Central memory CD8-positive, alpha-beta T cell (primary cell): Measurements from ENCODE around the gene NUDT19.

Experiments
- ATAC-seq: fragments of 150-1000 bp; cut with Tn5 transposase; replicated peaks from 2 replicates; pipeline ENCODE4 v1.10.0; 2022; ENCODE audit warnings: mild to moderate bottlenecking, moderate FRiP score, moderate number of reproducible peaks; ENCODE audit not compliant: poor library complexity, severe bottlenecking; ENCODE audit errors: extremely low read depth
- DNase-seq, 2 donors: peaks; one replicate each; pipeline ENCODE4 v3.0.0; 2021; ENCODE audit warnings: low spot score in 2 of 2
- H3K27ac Mint-ChIP-seq: one replicate; pipeline ENCODE4 v1.8.0; 2022; ENCODE audit warnings: low read depth, mild to moderate bottlenecking, moderate library complexity, mixed read lengths
- H3K27me3 Mint-ChIP-seq: one replicate; pipeline ENCODE4 v1.8.0; 2022; ENCODE audit warnings: mixed read lengths
- H3K36me3 Mint-ChIP-seq: one replicate; pipeline ENCODE4 v1.8.0; 2022; ENCODE audit warnings: mild to moderate bottlenecking, moderate library complexity, mixed read lengths; ENCODE audit not compliant: insufficient read depth
- H3K4me1 Mint-ChIP-seq: one replicate; pipeline ENCODE4 v1.8.0; 2022; ENCODE audit warnings: mixed read lengths
- H3K4me3 Mint-ChIP-seq: one replicate; pipeline ENCODE4 v1.8.0; 2022; ENCODE audit warnings: mild to moderate bottlenecking, moderate library complexity, mixed read lengths
- H3K9me3 Mint-ChIP-seq: one replicate; pipeline ENCODE4 v1.8.0; 2022; ENCODE audit warnings: mixed read lengths

The NUDT19 gene

DNA sequence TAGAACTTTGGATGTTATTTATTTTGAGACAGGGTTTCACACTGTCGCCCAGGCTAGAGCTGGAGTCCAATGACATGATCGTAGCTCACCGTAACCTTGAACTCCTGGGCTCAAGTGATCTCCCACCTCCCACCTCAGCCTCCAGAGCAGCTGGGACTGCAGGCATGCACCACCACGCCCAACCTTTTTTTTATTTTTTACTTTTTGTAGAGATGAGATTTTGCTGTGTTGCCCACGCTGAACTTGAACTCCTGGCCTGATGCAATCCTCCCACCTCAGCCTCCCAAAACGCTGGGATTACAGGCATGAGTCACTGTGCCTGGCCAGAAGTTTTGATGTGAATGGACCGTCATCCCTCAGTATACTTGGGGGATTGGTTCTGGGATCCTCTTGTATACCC is 30.3 kb upstream of the NUDT19 start:
- H3K27me3 Mint-ChIP-seq = no peaks in the 10 kb centered on the region
- no peaks in the 10 kb centered on the region for H3K9me3 Mint-ChIP-seq
- peaks cover 16% of the 10 kb centered on the region for H3K4me1 Mint-ChIP-seq
- no peak overlapping the region for H3K27ac Mint-ChIP-seq
- peaks cover 30% of the 10 kb centered on the region for H3K36me3 Mint-ChIP-seq
- H3K4me3 Mint-ChIP-seq = no peak overlapping the region
- ATAC-seq (no peak), DNase-seq (no peak)

DNA sequence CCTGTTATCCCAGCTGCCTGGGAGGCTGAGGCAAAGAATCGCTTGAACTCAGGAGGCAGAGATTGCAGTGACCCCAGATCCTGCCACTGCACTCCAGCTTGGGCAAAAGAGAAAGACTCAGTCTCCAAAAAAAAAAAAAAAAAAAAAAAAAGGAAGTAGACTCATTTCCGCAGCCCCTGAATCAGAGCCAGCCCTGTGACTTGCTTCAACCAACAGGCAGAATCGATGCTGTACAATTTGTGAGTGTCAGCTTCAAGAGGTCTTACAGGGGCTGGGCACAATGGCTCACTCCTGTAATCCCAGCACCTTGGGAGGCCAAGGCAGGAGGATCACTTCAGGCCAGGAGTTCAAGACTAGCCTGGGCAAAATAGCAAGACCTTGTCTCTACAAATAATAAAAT is 29.4 kb upstream of the NUDT19 start:
- Mint-ChIP-seq H3K36me3 (peaks cover 27% of the 10 kb centered on the region), H3K4me1 (peaks cover 16% of the 10 kb centered on the region), H3K27ac (no peak overlapping the region), H3K4me3 (no peak overlapping the region), H3K9me3 (no peaks in the 10 kb centered on the region), H3K27me3 (no peaks in the 10 kb centered on the region)
- DNase-seq (no peak), ATAC-seq (no peak)

DNA sequence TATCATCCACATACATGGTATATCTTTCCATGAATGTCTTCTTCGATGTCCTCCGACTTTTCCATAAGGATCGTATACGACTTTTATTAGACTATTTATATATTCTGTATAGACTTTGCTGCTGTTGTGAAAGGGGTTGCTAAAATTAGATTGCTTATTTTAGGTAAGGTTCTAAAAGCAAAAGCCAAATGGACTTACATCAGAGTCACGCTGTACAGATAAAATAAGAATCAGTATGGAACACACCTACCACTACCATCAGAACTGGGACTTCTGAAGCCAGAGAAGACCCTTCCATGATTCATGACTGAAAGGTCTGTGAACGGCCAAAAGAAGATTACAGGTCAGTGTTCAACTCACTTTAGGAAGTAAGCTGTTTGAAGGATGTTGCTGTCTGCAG is 25.5 kb upstream of the NUDT19 start:
- Mint-ChIP-seq H3K27me3 (no peaks in the 10 kb centered on the region), H3K9me3 (no peaks in the 10 kb centered on the region), H3K27ac (no peak overlapping the region), H3K4me1 (peaks cover 26% of the 10 kb centered on the region), H3K36me3 (peaks cover 20% of the 10 kb centered on the region), H3K4me3 (no peak overlapping the region)
- ATAC-seq = no peak
- no peak for DNase-seq

DNA sequence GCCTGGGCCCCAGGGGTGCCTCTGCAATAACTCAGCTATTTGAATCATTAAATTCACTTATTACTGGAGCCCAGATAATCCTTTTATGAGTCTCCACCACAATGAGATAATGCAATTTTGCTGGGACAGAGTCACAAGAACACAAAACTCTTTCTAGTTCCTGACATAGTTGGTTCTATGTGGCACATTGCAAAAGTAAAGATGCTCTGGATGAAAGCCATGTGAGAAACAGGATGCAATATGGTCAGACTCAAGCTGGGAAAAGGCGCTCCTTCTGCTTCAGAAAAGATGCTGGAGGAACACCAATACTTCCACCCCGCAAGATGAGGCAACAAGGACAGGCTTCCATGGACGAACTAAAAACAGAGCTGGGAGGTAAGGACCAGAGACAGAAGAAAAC is 22.3 kb upstream of the NUDT19 start:
- Mint-ChIP-seq H3K9me3 (no peaks in the 10 kb centered on the region), H3K27ac (no peak overlapping the region), H3K4me1 (peaks cover 44% of the 10 kb centered on the region), H3K36me3 (peaks cover 19% of the 10 kb centered on the region), H3K27me3 (no peaks in the 10 kb centered on the region), H3K4me3 (no peak overlapping the region)
- DNase-seq (no peak), ATAC-seq (no peak)

DNA sequence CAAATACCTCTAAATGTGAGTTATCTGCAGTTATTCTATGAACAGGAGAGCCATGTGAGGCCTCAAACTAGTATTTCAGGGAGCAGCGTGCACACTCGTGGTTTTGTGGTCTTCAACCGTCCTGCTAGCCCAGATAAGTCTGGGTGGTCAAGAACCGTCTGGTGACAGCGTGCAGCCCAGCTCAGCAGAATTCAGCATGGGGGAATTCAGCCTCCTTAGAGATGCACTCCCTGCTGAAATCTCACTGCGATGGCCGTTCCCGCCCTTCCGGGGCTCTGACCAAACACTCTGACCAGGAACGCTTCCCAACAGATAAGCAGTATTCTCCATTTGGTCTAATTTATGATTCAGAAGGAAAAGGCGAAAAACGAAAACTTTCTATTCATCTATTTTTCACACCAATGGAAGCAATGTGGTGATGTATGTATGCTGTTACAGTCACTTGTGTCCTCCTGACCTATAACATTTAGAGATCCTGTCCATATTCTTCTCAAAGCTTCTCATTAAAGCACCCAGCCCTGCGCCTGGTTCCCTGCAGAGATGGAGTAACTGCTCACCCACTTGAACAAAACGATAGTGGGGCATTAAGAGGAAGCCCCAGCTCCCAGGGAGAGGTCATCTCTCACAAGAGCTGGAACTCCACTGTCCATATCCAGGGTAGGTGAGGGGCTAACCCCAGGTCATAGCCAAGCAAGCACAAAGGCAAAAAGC is 19.6 kb upstream of the NUDT19 start:
- Mint-ChIP-seq H3K27me3 (peaks cover under 1% of the 10 kb centered on the region), H3K4me1 (peaks cover 45% of the 10 kb centered on the region), H3K4me3 (no peak overlapping the region), H3K36me3 (peaks cover 12% of the 10 kb centered on the region), H3K9me3 (no peaks in the 10 kb centered on the region), H3K27ac (no peak overlapping the region)
- DNase-seq = no peak
- no peak for ATAC-seq

DNA sequence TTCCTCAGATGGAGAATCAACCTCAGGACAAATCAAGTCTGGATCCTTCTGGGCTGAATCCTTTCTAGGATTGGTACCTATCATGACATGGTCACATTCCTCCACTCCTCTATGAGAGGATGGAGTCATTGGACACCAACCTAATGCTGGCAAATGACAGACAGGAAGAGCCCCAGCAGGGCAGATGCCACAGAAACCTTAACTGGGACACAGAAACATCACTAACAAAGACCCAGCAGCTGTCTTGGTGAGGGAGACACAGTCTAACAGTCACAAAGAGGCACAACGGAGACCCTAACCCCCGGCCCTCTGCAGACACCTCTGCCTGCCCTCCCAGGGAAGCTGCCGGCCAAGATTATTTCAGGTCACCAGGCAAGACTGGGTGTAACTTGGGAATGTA is 18.8 kb upstream of the NUDT19 start:
- H3K27ac Mint-ChIP-seq = no peak overlapping the region
- no peaks in the 10 kb centered on the region for H3K9me3 Mint-ChIP-seq
- DNase-seq (no peak), ATAC-seq (no peak)
- H3K36me3 Mint-ChIP-seq = peaks cover 10% of the 10 kb centered on the region
- H3K4me3 Mint-ChIP-seq = peak overlapping the region; percentile 87
- peaks cover 50% of the 10 kb centered on the region for H3K4me1 Mint-ChIP-seq
- H3K27me3 Mint-ChIP-seq = peaks cover 8% of the 10 kb centered on the region

DNA sequence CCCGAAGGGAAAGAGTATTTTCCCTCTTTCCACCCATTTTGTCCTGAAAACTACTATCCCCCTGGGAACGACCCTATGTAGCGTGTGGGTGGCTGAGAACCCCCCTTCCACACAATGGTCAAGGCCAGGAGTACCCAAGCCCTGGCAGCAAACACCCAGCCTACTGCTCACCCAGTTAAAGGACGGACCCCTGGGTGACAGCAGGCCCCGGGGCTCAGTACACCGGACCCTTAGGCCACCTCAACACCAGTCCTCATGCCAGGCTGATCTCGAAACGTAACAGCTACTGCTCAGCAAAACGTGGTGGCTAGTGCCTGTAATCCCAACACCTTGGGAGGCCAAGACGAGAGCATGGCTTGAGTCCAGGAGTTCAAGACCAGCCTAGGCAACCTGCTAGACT is 18.0 kb upstream of the NUDT19 start:
- H3K36me3 Mint-ChIP-seq = peaks cover 7% of the 10 kb centered on the region
- peaks cover 9% of the 10 kb centered on the region for H3K27me3 Mint-ChIP-seq
- no peaks in the 10 kb centered on the region for H3K9me3 Mint-ChIP-seq
- ATAC-seq (no peak), DNase-seq (no peak)
- H3K4me1 Mint-ChIP-seq = peaks cover 48% of the 10 kb centered on the region
- H3K27ac Mint-ChIP-seq = peak overlapping the region; percentile 62
- H3K4me3 Mint-ChIP-seq = peak overlapping the region; percentile 87

DNA sequence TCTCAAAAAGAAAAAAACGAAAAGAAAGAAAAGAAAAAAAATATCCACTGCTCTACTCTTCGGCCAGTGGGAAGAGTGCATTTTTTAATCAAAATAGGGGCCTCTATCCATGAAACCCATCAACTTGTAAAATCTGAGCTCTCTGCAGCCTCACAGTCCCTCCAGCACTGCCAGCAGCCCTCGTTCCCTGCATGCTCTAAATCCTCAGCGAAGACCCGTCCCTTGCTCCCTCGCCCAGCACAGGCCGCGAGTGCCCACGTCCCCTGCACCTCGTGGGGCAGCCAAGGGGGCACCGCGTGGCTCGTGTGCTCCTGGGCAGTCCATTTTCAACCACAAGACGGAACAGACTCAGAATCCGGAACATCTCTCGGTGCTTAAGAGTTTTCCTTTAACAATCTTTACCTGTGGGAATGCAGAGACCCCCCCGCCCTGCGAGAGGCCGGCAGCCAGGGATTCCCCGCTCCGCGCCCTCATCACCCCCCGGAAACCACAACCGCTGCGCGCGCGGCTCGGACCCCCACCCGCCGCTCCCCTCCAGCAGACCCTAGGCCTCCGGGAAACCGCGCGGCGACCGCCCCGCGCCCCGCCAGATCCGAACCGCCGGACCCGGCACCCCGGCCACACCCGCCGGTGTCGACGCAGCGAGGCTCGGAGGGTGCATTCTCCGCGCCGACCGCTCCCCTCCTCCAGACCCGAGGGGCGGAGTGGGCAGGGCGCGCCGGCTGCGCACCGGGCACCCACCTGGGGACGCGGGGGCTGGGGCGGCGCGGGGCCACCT is 17.3 kb upstream of the NUDT19 start:
- H3K36me3 Mint-ChIP-seq = peaks cover 7% of the 10 kb centered on the region
- H3K9me3 Mint-ChIP-seq = no peaks in the 10 kb centered on the region
- peaks cover 41% of the 10 kb centered on the region for H3K4me1 Mint-ChIP-seq
- DNase-seq (no peak), ATAC-seq (peak; percentile 0)
- H3K27me3 Mint-ChIP-seq = peaks cover 9% of the 10 kb centered on the region
- peak overlapping the region; percentile 87 for H3K4me3 Mint-ChIP-seq
- peak overlapping the region; percentile 64 for H3K27ac Mint-ChIP-seq

DNA sequence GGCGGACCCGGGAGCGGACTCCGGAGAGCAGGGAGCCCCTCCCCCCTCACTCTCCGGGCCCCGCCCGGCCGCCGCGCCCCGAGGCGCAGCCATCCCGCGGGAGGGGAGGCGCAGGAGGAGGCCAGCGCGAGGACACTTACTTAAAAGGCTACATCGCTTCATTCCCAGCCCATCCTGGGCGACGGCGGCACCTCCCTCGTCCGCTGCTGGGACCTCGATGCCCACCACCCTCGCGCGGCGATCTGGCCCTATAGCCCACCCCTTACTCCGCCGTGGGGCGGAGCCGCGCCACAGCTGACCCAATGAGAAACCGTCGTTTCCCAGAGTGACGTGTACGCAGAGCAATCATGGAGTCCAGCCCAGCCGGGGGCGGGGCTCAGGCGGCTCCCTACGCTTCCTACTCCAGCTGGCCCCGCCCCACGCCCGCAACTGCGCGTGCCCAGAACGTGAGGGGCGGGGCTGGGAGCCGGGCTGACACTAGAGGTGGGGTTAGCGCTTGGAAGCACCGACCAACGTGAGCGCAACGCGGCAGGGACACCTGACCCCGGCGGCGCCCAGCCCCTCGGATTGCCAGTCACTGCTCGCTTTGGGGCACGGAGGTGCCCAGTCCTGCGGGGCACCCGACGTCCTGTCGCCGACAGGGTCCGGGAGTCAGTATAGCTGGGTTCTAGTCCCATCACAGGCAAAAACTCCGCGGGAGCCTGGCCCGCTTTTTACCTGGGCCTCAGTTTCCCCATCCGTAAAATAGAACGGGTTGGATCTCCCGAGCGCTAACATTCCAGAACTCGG is 16.5 kb upstream of the NUDT19 start, which contains the start of gene ANKRD27:
TSS of gene ANKRD27 (minus strand) at position 250 of the 789 bp plus-strand sequence. CDS start 16,165 bp downstream, outside the sequence.
- peaks cover 9% of the 10 kb centered on the region for H3K27me3 Mint-ChIP-seq

DNA sequence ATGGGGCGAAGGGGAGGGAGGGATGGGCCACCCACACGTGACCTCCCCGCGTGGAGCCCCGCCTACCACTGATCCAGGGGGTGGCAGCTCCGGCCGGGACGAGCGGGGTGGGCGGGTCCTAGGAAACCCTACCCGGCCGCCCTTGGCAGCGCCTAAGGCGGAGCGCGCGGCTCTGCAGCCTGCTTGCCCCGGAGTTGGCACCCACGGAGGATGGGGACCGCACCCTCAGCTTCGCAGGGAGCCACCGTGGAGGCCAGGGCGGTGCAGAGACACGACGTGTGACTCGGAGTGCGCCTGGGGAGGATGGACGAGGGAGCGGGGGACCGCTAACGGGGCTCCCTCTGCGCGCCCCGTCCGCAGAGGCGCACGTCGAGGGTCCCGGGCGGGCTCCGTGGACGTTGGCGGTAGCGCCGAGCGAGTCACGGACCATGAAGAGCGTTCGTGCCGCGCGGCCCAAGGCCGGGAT is 15.9 kb upstream of the NUDT19 start, which contains the start of gene RGS9BP:
TSS of gene RGS9BP (plus strand) at position 129 of the 466 bp plus-strand sequence. CDS start 416 bp downstream, outside the sequence.
- Mint-ChIP-seq H3K9me3 (no peaks in the 10 kb centered on the region), H3K27ac (peak within 1 kb of the TSS; percentile 64), H3K4me3 (peak within 1 kb of the TSS; percentile 87), H3K27me3 (peaks cover 9% of the 10 kb centered on the region), H3K36me3 (peaks cover 6% of the 10 kb centered on the region), H3K4me1 (peaks cover 32% of the 10 kb centered on the region)
- ATAC-seq (peak; percentile 58), DNase-seq (peak; percentile 41 to 45)

More for the DNA sequence above, 16.5 kb upstream of the NUDT19 start, which contains the start of gene ANKRD27:
- Mint-ChIP-seq H3K36me3 (peaks cover 6% of the 10 kb centered on the region), H3K4me1 (peaks cover 33% of the 10 kb centered on the region), H3K9me3 (no peaks in the 10 kb centered on the region), H3K4me3 (peak within 1 kb of the TSS; percentile 87), H3K27ac (peak within 1 kb of the TSS; percentile 64)
- ATAC-seq (peak; percentile 92), DNase-seq (peak; percentile 96)

DNA sequence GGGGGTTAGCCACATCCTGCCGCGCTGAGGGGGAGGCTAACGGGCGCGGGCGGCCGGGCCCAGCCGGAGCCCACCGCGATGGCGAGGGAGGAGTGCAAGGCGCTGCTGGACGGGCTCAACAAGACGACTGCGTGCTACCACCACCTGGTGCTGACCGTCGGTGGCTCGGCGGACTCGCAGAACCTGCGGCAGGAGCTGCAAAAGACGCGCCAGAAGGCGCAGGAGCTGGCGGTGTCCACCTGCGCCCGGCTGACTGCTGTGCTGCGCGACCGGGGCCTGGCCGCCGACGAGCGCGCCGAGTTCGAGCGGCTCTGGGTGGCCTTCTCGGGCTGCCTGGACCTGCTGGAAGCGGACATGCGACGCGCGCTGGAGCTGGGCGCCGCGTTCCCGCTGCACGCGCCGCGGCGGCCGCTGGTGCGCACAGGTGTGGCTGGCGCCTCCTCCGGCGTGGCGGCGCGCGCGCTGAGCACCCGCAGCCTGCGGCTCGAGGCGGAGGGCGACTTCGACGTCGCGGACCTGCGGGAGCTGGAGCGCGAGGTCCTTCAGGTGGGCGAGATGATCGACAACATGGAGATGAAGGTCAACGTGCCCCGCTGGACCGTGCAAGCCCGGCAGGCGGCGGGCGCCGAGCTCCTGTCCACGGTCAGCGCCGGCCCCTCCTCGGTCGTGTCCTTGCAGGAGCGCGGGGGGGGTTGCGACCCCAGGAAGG is 15.3 kb upstream of the NUDT19 start:
- no peak for DNase-seq
- peaks cover 6% of the 10 kb centered on the region for H3K36me3 Mint-ChIP-seq
- peaks cover 32% of the 10 kb centered on the region for H3K4me1 Mint-ChIP-seq
- H3K9me3 Mint-ChIP-seq = no peaks in the 10 kb centered on the region
- no peak overlapping the region for H3K27ac Mint-ChIP-seq
- H3K4me3 Mint-ChIP-seq = peak overlapping the region; percentile 87
- ATAC-seq = no peak
- peaks cover 9% of the 10 kb centered on the region for H3K27me3 Mint-ChIP-seq
